ENCODE measurements around the gene UBE3B. TPM values are rescaled to one million over a fixed set of nuclear protein-coding genes. Genes with fewer than 3 reads are reported as not detected.

Gene UBE3B
- total and polyA plus RNA-seq, 2 experiments from 2014 or later, result 20.1 to 35.5 TPM

DNA sequence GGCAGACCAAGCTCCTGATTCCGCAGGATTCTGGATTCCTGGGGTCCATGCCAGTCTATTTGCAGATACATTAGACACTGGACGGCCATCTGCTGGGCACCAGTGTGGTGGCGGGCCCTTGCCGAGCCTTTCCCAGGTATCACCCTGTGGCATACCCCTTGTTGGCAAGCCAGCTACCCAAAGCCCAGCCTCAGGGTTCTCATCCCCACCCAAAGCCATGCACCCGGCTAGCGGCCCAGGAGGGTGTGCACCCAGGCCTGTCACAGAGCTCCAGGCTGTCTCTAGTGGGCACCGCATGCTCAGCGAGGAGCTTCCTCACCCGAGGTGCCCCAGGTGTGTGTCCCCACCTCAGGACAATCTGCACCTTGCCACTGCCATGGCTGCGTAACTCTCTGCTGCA lies 82.2 kb downstream of the UBE3B start:
- no peak overlapping the region for H2AFZ ChIP-seq
- no peaks in the 10 kb centered on the region for H3K9me2 ChIP-seq (replicated peaks; ENCODE audit: insufficient read depth)
- TF ChIP-seq EZH2 (IDR thresholded peaks at IDR 0.05; ENCODE audit: borderline replicate concordance) (no peak), EZH2phosphoT487 (IDR thresholded peaks at IDR 0.05; ENCODE audit: low read depth, severe bottlenecking, unreplicated experiment) (no peak)
- TF ChIP-seq, protein P1, sequence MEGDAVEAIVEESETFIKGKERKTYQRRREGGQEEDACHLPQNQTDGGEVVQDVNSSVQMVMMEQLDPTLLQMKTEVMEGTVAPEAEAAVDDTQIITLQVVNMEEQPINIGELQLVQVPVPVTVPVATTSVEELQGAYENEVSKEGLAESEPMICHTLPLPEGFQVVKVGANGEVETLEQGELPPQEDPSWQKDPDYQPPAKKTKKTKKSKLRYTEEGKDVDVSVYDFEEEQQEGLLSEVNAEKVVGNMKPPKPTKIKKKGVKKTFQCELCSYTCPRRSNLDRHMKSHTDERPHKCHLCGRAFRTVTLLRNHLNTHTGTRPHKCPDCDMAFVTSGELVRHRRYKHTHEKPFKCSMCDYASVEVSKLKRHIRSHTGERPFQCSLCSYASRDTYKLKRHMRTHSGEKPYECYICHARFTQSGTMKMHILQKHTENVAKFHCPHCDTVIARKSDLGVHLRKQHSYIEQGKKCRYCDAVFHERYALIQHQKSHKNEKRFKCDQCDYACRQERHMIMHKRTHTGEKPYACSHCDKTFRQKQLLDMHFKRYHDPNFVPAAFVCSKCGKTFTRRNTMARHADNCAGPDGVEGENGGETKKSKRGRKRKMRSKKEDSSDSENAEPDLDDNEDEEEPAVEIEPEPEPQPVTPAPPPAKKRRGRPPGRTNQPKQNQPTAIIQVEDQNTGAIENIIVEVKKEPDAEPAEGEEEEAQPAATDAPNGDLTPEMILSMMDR (IDR thresholded peaks at IDR 0.05; ENCODE audit: poor library complexity), result no peak
- H3K36me3 ChIP-seq (replicated peaks; ENCODE audit: insufficient read depth, low read depth), result no peaks in the 10 kb centered on the region
- H3K79me2 ChIP-seq, result no peaks in the 10 kb centered on the region
- no peak overlapping the region for H3K4me2 ChIP-seq
- H3K4me3 ChIP-seq, result no peak overlapping the region
- H3K9me3 ChIP-seq (ENCODE audit: low read depth), result no peaks in the 10 kb centered on the region
- DNase-seq (ENCODE audit: low spot score), result no peak
- 97% methylated on average over 10 of the region's 10 CpGs for WGBS (ENCODE audit: low lambda C conversion rate, missing lambda C conversion rate)
- peaks cover 5% of the 10 kb centered on the region for H3K4me1 ChIP-seq (ENCODE audit: insufficient read depth)
- H3K27ac ChIP-seq, result no peak overlapping the region
- H3K27me3 ChIP-seq, result no peaks in the 10 kb centered on the region
- H4K20me1 ChIP-seq (ENCODE audit: insufficient read depth, poor library complexity, severe bottlenecking), result no peaks in the 10 kb centered on the region

DNA sequence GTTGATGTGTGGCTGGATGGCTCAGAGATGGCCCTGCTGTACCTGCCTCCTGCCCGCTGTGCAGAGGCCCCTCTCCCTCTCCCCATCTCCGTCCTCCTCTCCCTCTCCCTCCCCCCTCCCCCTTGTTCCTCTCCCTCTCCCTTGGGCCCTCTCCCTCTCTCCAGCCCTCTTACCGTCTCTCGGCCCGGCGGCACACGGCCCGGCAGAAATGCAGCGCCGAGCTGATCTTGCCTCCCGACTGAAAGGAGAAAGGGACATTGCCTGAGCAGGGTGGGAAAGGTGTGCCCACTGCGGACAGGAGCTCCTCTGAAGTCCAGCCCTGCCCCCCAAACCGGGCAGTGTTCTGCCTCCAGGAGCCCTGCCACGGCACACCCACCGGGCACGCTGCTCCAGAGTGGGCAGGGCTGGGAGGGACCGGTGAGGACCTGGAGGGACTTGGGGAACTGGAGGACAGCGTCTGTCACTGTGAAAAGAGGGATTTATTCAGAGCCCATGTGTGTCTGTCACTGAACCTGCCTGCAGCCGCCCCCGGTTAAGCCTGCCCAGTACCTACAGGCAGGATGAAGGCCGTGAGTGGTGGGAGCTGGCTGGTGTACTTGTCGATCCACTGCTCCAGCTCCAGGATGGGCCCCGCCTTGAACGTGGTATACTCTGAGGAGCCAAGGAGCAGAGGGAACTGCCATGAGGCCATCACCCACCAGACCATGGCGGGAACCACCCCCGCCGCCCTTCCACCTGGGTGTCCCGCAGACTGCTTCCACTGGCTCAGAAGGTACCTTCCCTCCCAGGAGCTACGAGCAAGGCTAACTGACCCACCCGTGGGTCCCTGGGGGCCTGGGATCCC lies 83.7 kb downstream of the UBE3B start:
- TF ChIP-seq EZH2phosphoT487 (IDR thresholded peaks at IDR 0.05; ENCODE audit: low read depth, severe bottlenecking, unreplicated experiment) (no peak), EZH2 (IDR thresholded peaks at IDR 0.05; ENCODE audit: borderline replicate concordance) (no peak)
- TF ChIP-seq, protein P1 (IDR thresholded peaks at IDR 0.05; ENCODE audit: poor library complexity), result no peak
- H3K9me2 ChIP-seq (replicated peaks; ENCODE audit: insufficient read depth), result no peaks in the 10 kb centered on the region
- H3K9me3 ChIP-seq (ENCODE audit: low read depth), result no peaks in the 10 kb centered on the region
- H4K20me1 ChIP-seq (ENCODE audit: insufficient read depth, poor library complexity, severe bottlenecking), result no peaks in the 10 kb centered on the region
- H3K36me3 ChIP-seq (replicated peaks; ENCODE audit: insufficient read depth, low read depth), result no peaks in the 10 kb centered on the region
- no peaks in the 10 kb centered on the region for H3K27me3 ChIP-seq
- peaks cover 5% of the 10 kb centered on the region for H3K4me1 ChIP-seq (ENCODE audit: insufficient read depth)
- DNase-seq (ENCODE audit: low spot score), result no peak
- H3K4me2 ChIP-seq, result no peak overlapping the region
- 90% methylated on average over 28 of the region's 30 CpGs for WGBS (ENCODE audit: low lambda C conversion rate, missing lambda C conversion rate)
- H3K4me3 ChIP-seq, result no peak overlapping the region
- H2AFZ ChIP-seq, result no peak overlapping the region
- no peak overlapping the region for H3K27ac ChIP-seq
- no peaks in the 10 kb centered on the region for H3K79me2 ChIP-seq

DNA sequence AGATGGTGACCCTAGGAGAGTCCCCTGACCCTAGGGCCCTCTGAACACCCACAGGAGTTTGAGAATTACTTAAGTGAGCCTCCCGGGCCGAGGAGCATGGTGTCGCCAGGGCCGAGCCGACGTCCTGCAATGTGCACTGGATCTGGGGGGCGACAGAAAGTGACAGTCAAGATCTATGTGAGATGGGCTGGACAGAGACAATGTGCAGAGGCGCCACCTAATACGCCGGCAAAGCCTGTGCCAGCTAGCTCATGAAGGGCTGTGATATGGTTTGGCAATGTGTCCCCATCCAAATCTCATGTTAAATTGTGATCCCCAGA lies 84.2 kb downstream of the UBE3B start:
- no peak overlapping the region for H3K27ac ChIP-seq
- no peak for DNase-seq (ENCODE audit: low spot score)
- no peaks in the 10 kb centered on the region for H3K79me2 ChIP-seq
- H3K4me3 ChIP-seq, result no peak overlapping the region
- H3K4me2 ChIP-seq, result no peak overlapping the region
- no peaks in the 10 kb centered on the region for H4K20me1 ChIP-seq (ENCODE audit: insufficient read depth, poor library complexity, severe bottlenecking)
- no peaks in the 10 kb centered on the region for H3K36me3 ChIP-seq (replicated peaks; ENCODE audit: insufficient read depth, low read depth)
- peaks cover 5% of the 10 kb centered on the region for H3K4me1 ChIP-seq (ENCODE audit: insufficient read depth)
- H3K9me2 ChIP-seq (replicated peaks; ENCODE audit: insufficient read depth), result no peaks in the 10 kb centered on the region
- no peaks in the 10 kb centered on the region for H3K27me3 ChIP-seq
- H2AFZ ChIP-seq, result no peak overlapping the region
- WGBS (ENCODE audit: low lambda C conversion rate, missing lambda C conversion rate), result 97% methylated on average over 10 of the region's 10 CpGs
- H3K9me3 ChIP-seq (ENCODE audit: low read depth), result no peaks in the 10 kb centered on the region
- no peak for TF ChIP-seq EZH2 (IDR thresholded peaks at IDR 0.05; ENCODE audit: borderline replicate concordance)
- TF ChIP-seq EZH2phosphoT487 (IDR thresholded peaks at IDR 0.05; ENCODE audit: low read depth, severe bottlenecking, unreplicated experiment), result no peak
- TF ChIP-seq, protein P1 (IDR thresholded peaks at IDR 0.05; ENCODE audit: poor library complexity), result no peak

Data from hepatocyte (in vitro differentiated cells).